B cell (primary cell): ENCODE measurements around the gene HLA-DOB. TPM values are rescaled to one million over a fixed set of nuclear protein-coding genes. Genes with fewer than 3 reads are reported as not detected.
A peak's percentile ranks its signal among the peaks of the same experiment; 100 is the strongest.

Experiments
- ATAC-seq: fragments of 200-7000 bp; cut with Tn5 transposase; one replicate; pipeline ENCODE4 v1.10.0; 2021; ENCODE audit warnings: low read depth, mild to moderate bottlenecking, moderate number of reproducible peaks, moderate library complexity
- CTCF ChIA-PET: fragments of 350-600 bp; sonication (Branson Sonifier 250); formaldehyde crosslinking; loops from one replicate; lab custom pipeline; 2021; ENCODE audit warnings: antibody characterized with exemption, inconsistent platforms; lab: Charles Lee
- POLR2A ChIA-PET: fragments of 350-600 bp; sonication (Branson Sonifier 250); formaldehyde crosslinking; loops from one replicate; lab custom pipeline; 2021; ENCODE audit warnings: antibody characterized with exemption; lab: Charles Lee
- DNase-seq: peaks from one replicate; pipeline ENCODE4 v3.0.0; 2013
- H2AFZ ChIP-seq: 2 replicates; pipeline ENCODE4 v1.6.1; 2012; ENCODE audit warnings: mild to moderate bottlenecking, low read depth, low read length; ENCODE audit not compliant: insufficient read depth, poor library complexity, severe bottlenecking
- H3K27ac ChIP-seq, 2 donors: 1 replicate in 1 of 2; 2 replicates in 1 of 2; pipeline ENCODE4 v1.5.1; 2012 to 2013; ENCODE audit warnings: low read length in 2 of 2, mild to moderate bottlenecking in 2 of 2, moderate library complexity in 1 of 2
- H3K27me3 ChIP-seq, 4 experiments: fragments of 200-600 bp in 1 of 4; sonication (generic) in 1 of 4; replicated peaks in 1 of 4; 1 replicate in 2 of 4; 2 replicates in 2 of 4; pipeline versions ENCODE4 v1.6.1 to v1.7.0; 2013 to 2016; ENCODE audit warnings: low read length in 3 of 4, mild to moderate bottlenecking in 2 of 4, mixed read lengths in 1 of 4, moderate library complexity in 1 of 4; ENCODE audit not compliant: insufficient read depth in 4 of 4, control insufficient read depth in 3 of 4; ENCODE audit errors: control extremely low read depth in 1 of 4
- H3K36me3 ChIP-seq, 2 experiments: replicated peaks in 1 of 2; 1 replicate in 1 of 2; 2 replicates in 1 of 2; pipeline versions ENCODE4 v1.6.1 to v1.7.1; 2013; ENCODE audit warnings: low read length in 1 of 2; ENCODE audit not compliant: insufficient read depth in 2 of 2, control insufficient read depth in 1 of 2; ENCODE audit errors: control extremely low read depth in 1 of 2, extremely low read depth in 1 of 2
- H3K4me1 ChIP-seq, 2 donors: fragments of 200-600 bp in 1 of 2; sonication (generic) in 1 of 2; 1 replicate in 1 of 2; 2 replicates in 1 of 2; pipeline versions ENCODE4 v1.5.1 to v1.6.1; 2013 to 2017; ENCODE audit warnings: low read length in 2 of 2; ENCODE audit not compliant: control insufficient read depth in 2 of 2, insufficient read depth in 2 of 2
- H3K4me2 ChIP-seq: replicated peaks from 2 replicates; pipeline ENCODE3; 2012; ENCODE audit warnings: mild to moderate bottlenecking, low read depth, low read length; ENCODE audit not compliant: poor library complexity, severe bottlenecking
- H3K4me3 ChIP-seq, 5 experiments: fragments of 200-600 bp in 1 of 5; sonication (generic) in 1 of 5; 1 replicate in 3 of 5; 2 replicates in 2 of 5; pipeline versions ENCODE4 v1.5.1 to v1.7.0; 2011 to 2016; ENCODE audit warnings: low read length in 4 of 5, mild to moderate bottlenecking in 4 of 5, low read depth in 2 of 5, control low read depth in 1 of 5, moderate library complexity in 1 of 5; ENCODE audit not compliant: insufficient read depth in 1 of 5; ENCODE audit errors: control extremely low read depth in 1 of 5, extremely low read depth in 1 of 5
- H3K79me2 ChIP-seq: fragments of 200-600 bp; sonication (generic); one replicate; pipeline ENCODE4 v1.6.0; 2016; ENCODE audit warnings: low read length; ENCODE audit not compliant: control insufficient read depth, insufficient read depth
- H3K9ac ChIP-seq: fragments of 200-600 bp; sonication (generic); 2 replicates; pipeline ENCODE4 v1.6.1; 2017; ENCODE audit warnings: mild to moderate bottlenecking, low read length, moderate library complexity
- H3K9me3 ChIP-seq, 3 donors: one replicate each; pipeline versions ENCODE4 v1.6.1 to v1.7.1; 2013; ENCODE audit warnings: low read length in 2 of 3; ENCODE audit not compliant: control insufficient read depth in 2 of 3, insufficient read depth in 1 of 3; ENCODE audit errors: control extremely low read depth in 1 of 3
- H4K20me1 ChIP-seq: 2 replicates; pipeline ENCODE4 v1.6.0; 2012; ENCODE audit warnings: mild to moderate bottlenecking, low read length; ENCODE audit not compliant: insufficient read depth, control insufficient read depth, poor library complexity, severe bottlenecking
- H3K27ac Mint-ChIP-seq: one replicate; pipeline ENCODE4 v1.8.0; 2021; ENCODE audit warnings: mixed read lengths
- H3K27me3 Mint-ChIP-seq: one replicate; pipeline ENCODE4 v1.8.0; 2021; ENCODE audit warnings: mixed read lengths
- H3K4me1 Mint-ChIP-seq: one replicate; pipeline ENCODE4 v1.8.0; 2021; ENCODE audit warnings: mixed read lengths
- H3K4me3 Mint-ChIP-seq: one replicate; pipeline ENCODE4 v1.8.0; 2021; ENCODE audit warnings: mixed read lengths
- H3K9me3 Mint-ChIP-seq: one replicate; pipeline ENCODE4 v1.8.0; 2022; ENCODE audit warnings: mixed read lengths; ENCODE audit not compliant: insufficient read depth
- CTCF ChIP-seq: fragments of 200-600 bp; IDR thresholded peaks from one replicate; pipeline ENCODE4 v1.8.0; 2022; ENCODE audit warnings: antibody characterized with exemption, mild to moderate bottlenecking
- EZH2 ChIP-seq: IDR thresholded peaks from 2 replicates; pipeline ENCODE4 v1.6.1; 2012; ENCODE audit warnings: borderline replicate concordance, low read depth, mild to moderate bottlenecking, moderate library complexity, low read length; ENCODE audit not compliant: insufficient read depth, poor library complexity, severe bottlenecking
- WGBS: methylation state at CpG from one replicate; pipeline ENCODE4 v1.1.5; 2013; ENCODE audit warnings: missing lambda C conversion rate; ENCODE audit not compliant: insufficient coverage; 5-methylcytosine and 5-hydroxymethylcytosine counted together
- intact Hi-C: fragments of 100-400 bp; cut with micrococcal nuclease; formaldehyde crosslinking; loops from one replicate; pipeline ENCODE4 v1.10.0; 2022
- polyA plus RNA-seq: library from polyadenylated mRNA; depleted of rRNA; stranded (reverse); fragments of >200 nt; gene quantifications from 2 replicates; pipeline ENCODE4 v1.2.3, GENCODE V29; 2012
- total RNA-seq, 2 donors: library from RNA; stranded (reverse); fragments of 120-200 nt in 1 of 2; gene quantifications; 1 replicate in 1 of 2; 2 replicates in 1 of 2; pipeline versions ENCODE4 v1.2.3 to v1.2.4, GENCODE V29; 2013 to 2022

The HLA-DOB gene
- total and polyA plus RNA-seq, 2 donors (not counting 1 experiment from before 2014, with no cell fraction given) = 109 to 231 TPM

GRCh38 chr6:32842690-32843089 is 25.9 kb upstream of the HLA-DOB start:
- Histone ChIP-seq H4K20me1 (peaks cover 10% of the 10 kb centered on the region), H3K27me3 (no peaks in the 10 kb centered on the region), H3K79me2 (peaks cover 83% of the 10 kb centered on the region), H3K27ac (peak overlapping the region; percentile 96 to 97), H3K4me1 (peaks cover 67 to 76% of the 10 kb centered on the region in 2 donors), H3K4me3 (peak overlapping the region; percentile 88 to 100 (median 95)), H3K9me3 (no peaks in the 10 kb centered on the region), H3K4me2 (peak overlapping the region; percentile 73), H3K9ac (peak overlapping the region; percentile 96), H3K36me3 (peaks cover 7 to 51% of the 10 kb centered on the region in 2 experiments), H2AFZ (no peak overlapping the region)
- intact Hi-C loops = loop anchor here (5.0 kb wide), 1 partner anchor 175 kb away; the partner anchor contains the start of gene HLA-DQB1
- no peak for TF ChIP-seq CTCF
- no peak for TF ChIP-seq EZH2
- Mint-ChIP-seq H3K27ac (peak overlapping the region; percentile 99), H3K4me1 (peaks cover 80% of the 10 kb centered on the region), H3K4me3 (peak overlapping the region; percentile 95), H3K27me3 (no peaks in the 10 kb centered on the region), H3K9me3 (no peaks in the 10 kb centered on the region)
- ChIA-PET POLR2A (interaction anchor here (0.5 to 9.7 kb wide), 6 partner anchors 13 to 1249 kb away, joined by 3 to 282 read pairs (median 4); partner anchors contain the start of genes HLA-DMA, PSMB9 and TAP1), CTCF (interaction anchor here (0.7 to 11.0 kb wide), 7 partner anchors 14 to 142 kb away, joined by 3 to 359 read pairs (median 4); partner anchors contain the start of genes PSMB9 and TAP1)
- DNase-seq (no peak), ATAC-seq (no peak)
- 80% methylated on average over 7 of the region's 8 CpGs for WGBS

- peaks cover 83% of the 10 kb centered on the region for H3K79me2 ChIP-seq
- POLR2A ChIA-PET = interaction anchor here (0.5 to 9.7 kb wide), 6 partner anchors 14 to 1249 kb away, joined by 3 to 282 read pairs (median 4); partner anchors contain the start of genes HLA-DMA, PSMB9 and TAP1
- no peaks in the 10 kb centered on the region for H3K9me3 ChIP-seq
- H3K4me1 ChIP-seq = peaks cover 67 to 76% of the 10 kb centered on the region in 2 donors
- no peak for TF ChIP-seq EZH2
- no peak for TF ChIP-seq CTCF
- WGBS = 96% methylated on average over 5 of the region's 6 CpGs
- peak overlapping the region; percentile 95 for H3K4me3 Mint-ChIP-seq
- no peaks in the 10 kb centered on the region for H3K27me3 Mint-ChIP-seq
- H3K4me1 Mint-ChIP-seq = peaks cover 80% of the 10 kb centered on the region
- H3K4me3 ChIP-seq = peak overlapping the region in 4 of 5 experiments; percentile 88 to 100 (median 94)
- peak overlapping the region; percentile 73 for H3K4me2 ChIP-seq
- ATAC-seq (no peak), DNase-seq (no peak)
- H4K20me1 ChIP-seq = peaks cover 10% of the 10 kb centered on the region
- peak overlapping the region; percentile 96 for H3K9ac ChIP-seq
- H3K36me3 ChIP-seq = peaks cover 5 to 47% of the 10 kb centered on the region in 2 experiments
- intact Hi-C loops = loop anchor here (5.0 kb wide), 1 partner anchor 175 kb away; the partner anchor contains the start of gene HLA-DQB1
- CTCF ChIA-PET = interaction anchor here (0.7 to 11.0 kb wide), 9 partner anchors 14 to 143 kb away, joined by 3 to 359 read pairs (median 4); partner anchors contain the start of genes PSMB9 and TAP1
- H3K27ac ChIP-seq = peak overlapping the region; percentile 96 to 97
- H3K27ac Mint-ChIP-seq = peak overlapping the region; percentile 99
- no peaks in the 10 kb centered on the region for H3K27me3 ChIP-seq
- H2AFZ ChIP-seq = no peak overlapping the region
- no peaks in the 10 kb centered on the region for H3K9me3 Mint-ChIP-seq
These were observed 25.3 kb upstream of the HLA-DOB start for GRCh38 chr6:32842021-32842650.
